ENCODE measurements around the gene DNAH8. TPM values are rescaled to one million over a fixed set of nuclear protein-coding genes. Genes with fewer than 3 reads are reported as not detected.
A peak's percentile ranks its signal among the peaks of the same experiment; 100 is the strongest.

The DNAH8 gene
- total RNA-seq, 1 experiment from 2014 or later = not detected

DNA sequence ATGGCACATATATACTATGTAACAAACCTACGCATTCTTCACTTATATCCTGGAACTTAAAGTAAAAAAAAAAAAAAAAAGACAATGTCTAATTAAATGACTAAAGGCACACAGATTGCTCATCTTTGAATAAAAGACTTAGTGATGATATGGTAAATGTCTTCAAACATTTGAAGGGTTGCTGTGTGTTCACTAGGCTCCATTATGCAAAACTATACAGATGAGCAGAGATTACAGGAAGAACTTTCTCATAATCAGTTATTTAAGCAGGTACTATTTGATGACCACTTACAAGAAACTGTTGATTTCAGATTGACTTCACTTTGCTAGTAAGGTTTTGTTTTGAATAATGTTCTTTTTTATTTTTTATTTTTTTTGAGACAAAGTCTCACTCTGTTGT is 34.4 kb downstream of the DNAH8 start:
- no peaks in the 10 kb centered on the region for H3K36me3 Mint-ChIP-seq (ENCODE audit: insufficient read depth, unreplicated experiment)
- no peak for DNase-seq (ENCODE audit: unreplicated experiment)
- H3K27me3 Mint-ChIP-seq (ENCODE audit: insufficient read depth, unreplicated experiment) = no peaks in the 10 kb centered on the region
- ChIA-PET POLR2A (no interaction called here), CTCF (interaction anchor here (0.6 kb wide), 1 partner anchor 36 kb away, joined by 6 read pairs; no protein-coding TSS in a partner anchor)
- H3K4me1 Mint-ChIP-seq (ENCODE audit: insufficient read depth, unreplicated experiment) = no peaks in the 10 kb centered on the region
- BruUV-seq (replicated peaks) = no TSS peak
- intact Hi-C loops (cut with micrococcal nuclease) = no loop called here
- no peaks in the 10 kb centered on the region for H3K9me3 Mint-ChIP-seq (ENCODE audit: unreplicated experiment)
- H3K4me3 Mint-ChIP-seq (ENCODE audit: unreplicated experiment) = no peak overlapping the region
- no peak overlapping the region for H3K27ac Mint-ChIP-seq (ENCODE audit: low read depth, unreplicated experiment)
- no peak for TF ChIP-seq CTCF (IDR thresholded peaks at IDR 0.05; ENCODE audit: unreplicated experiment)

DNA sequence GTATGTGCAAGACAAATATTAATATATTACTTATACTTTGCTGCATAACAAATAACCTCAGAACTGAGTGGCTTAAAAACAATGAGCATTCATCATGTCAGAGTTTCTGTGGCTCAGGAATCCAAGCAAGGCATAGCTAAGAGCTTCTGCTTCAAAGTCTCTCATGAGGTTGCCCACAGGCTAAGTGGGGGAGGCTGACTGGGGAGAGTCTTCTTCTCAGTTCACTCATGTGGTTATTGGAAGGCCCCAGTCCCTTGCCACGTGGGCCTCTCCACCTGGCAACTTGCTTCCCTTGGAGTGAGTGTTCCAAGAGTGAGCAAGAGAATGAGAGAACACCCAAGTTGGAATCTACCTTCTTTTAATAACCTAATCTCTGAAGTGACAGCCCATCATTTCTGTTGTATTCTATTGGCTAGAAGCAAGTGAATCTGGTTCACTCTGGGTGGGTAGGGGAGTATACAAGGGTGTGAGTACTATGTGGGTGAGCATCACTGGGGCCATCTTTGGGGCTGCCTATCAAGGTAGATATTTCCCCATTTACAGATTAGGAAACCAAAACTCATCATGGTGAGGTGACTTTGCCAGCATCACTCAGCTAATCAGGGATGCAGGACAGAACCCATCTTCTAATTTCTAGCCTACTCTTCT is 36.0 kb downstream of the DNAH8 start:
- no peaks in the 10 kb centered on the region for H3K27me3 Mint-ChIP-seq (ENCODE audit: insufficient read depth, unreplicated experiment)
- H3K9me3 Mint-ChIP-seq (ENCODE audit: unreplicated experiment) = no peaks in the 10 kb centered on the region
- BruUV-seq (replicated peaks) = no TSS peak
- no peak overlapping the region for H3K4me3 Mint-ChIP-seq (ENCODE audit: unreplicated experiment)
- no peak overlapping the region for H3K27ac Mint-ChIP-seq (ENCODE audit: low read depth, unreplicated experiment)
- POLR2A ChIA-PET = no interaction called here
- peaks cover 12% of the 10 kb centered on the region for H3K4me1 Mint-ChIP-seq (ENCODE audit: insufficient read depth, unreplicated experiment)
- no peaks in the 10 kb centered on the region for H3K36me3 Mint-ChIP-seq (ENCODE audit: insufficient read depth, unreplicated experiment)
- DNase-seq (ENCODE audit: unreplicated experiment) = no peak
- CTCF ChIA-PET = interaction anchor here (0.5 to 0.8 kb wide), 4 partner anchors 10 to 382 kb away, joined by 3 to 5 read pairs (median 3); no protein-coding TSS in a partner anchor
- intact Hi-C loops (cut with micrococcal nuclease) = no loop called here
- no peak for TF ChIP-seq CTCF (IDR thresholded peaks at IDR 0.05; ENCODE audit: unreplicated experiment)

DNA sequence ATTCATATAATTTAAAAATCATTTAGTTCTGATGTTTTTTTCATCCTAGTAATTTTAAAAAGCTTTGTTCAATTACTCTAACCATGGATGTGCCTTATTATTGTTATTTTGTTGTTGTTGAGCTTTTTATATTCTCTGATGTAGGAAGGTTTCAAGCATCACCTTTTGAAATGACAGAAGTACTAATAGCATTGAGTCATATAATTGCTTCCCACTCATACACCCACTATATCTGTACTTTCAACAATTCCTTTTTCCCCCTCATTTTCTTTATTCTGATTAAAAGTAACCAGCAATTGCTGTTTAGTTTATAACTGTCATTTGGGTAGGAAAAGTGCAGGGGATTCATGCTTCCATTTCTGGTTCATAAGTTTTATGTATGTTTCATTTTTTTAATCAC is 38.6 kb downstream of the DNAH8 start:
- ChIA-PET POLR2A (interaction anchor here (0.7 kb wide), 1 partner anchor 66 kb away, joined by 6 read pairs; no protein-coding TSS in a partner anchor), CTCF (no interaction called here)
- Mint-ChIP-seq H3K9me3 (ENCODE audit: unreplicated experiment) (no peaks in the 10 kb centered on the region), H3K27me3 (ENCODE audit: insufficient read depth, unreplicated experiment) (no peaks in the 10 kb centered on the region), H3K36me3 (ENCODE audit: insufficient read depth, unreplicated experiment) (no peaks in the 10 kb centered on the region), H3K4me1 (ENCODE audit: insufficient read depth, unreplicated experiment) (peaks cover 16% of the 10 kb centered on the region), H3K4me3 (ENCODE audit: unreplicated experiment) (no peak overlapping the region), H3K27ac (ENCODE audit: low read depth, unreplicated experiment) (no peak overlapping the region)
- no peak for TF ChIP-seq CTCF (IDR thresholded peaks at IDR 0.05; ENCODE audit: unreplicated experiment)
- no peak for DNase-seq (ENCODE audit: unreplicated experiment)
- no TSS peak for BruUV-seq (replicated peaks)
- intact Hi-C loops (cut with micrococcal nuclease) = no loop called here

GRCh38 chr6:38755207-38755606 is 40.1 kb downstream of the DNAH8 start:
- intact Hi-C loops (cut with micrococcal nuclease) = no loop called here
- H3K27ac Mint-ChIP-seq (ENCODE audit: low read depth, unreplicated experiment) = peak overlapping the region; percentile 68
- H3K9me3 Mint-ChIP-seq (ENCODE audit: unreplicated experiment) = peaks cover 8% of the 10 kb centered on the region
- no TSS peak for BruUV-seq (replicated peaks)
- POLR2A ChIA-PET = interaction anchor here (1.4 kb wide), 1 partner anchor 52 kb away, joined by 6 read pairs; the partner anchor contains the start of gene GLO1
- H3K4me1 Mint-ChIP-seq (ENCODE audit: insufficient read depth, unreplicated experiment) = peaks cover 16% of the 10 kb centered on the region
- H3K4me3 Mint-ChIP-seq (ENCODE audit: unreplicated experiment) = no peak overlapping the region
- no peaks in the 10 kb centered on the region for H3K27me3 Mint-ChIP-seq (ENCODE audit: insufficient read depth, unreplicated experiment)
- no peak for TF ChIP-seq CTCF (IDR thresholded peaks at IDR 0.05; ENCODE audit: unreplicated experiment)
- peak; percentile 14 for DNase-seq (ENCODE audit: unreplicated experiment)
- CTCF ChIA-PET = no interaction called here
- H3K36me3 Mint-ChIP-seq (ENCODE audit: insufficient read depth, unreplicated experiment) = no peaks in the 10 kb centered on the region

Data from MCF 10A (cell line).